ENCODE measurements around the gene EPB41L2.

EPB41L2 gene

DNA sequence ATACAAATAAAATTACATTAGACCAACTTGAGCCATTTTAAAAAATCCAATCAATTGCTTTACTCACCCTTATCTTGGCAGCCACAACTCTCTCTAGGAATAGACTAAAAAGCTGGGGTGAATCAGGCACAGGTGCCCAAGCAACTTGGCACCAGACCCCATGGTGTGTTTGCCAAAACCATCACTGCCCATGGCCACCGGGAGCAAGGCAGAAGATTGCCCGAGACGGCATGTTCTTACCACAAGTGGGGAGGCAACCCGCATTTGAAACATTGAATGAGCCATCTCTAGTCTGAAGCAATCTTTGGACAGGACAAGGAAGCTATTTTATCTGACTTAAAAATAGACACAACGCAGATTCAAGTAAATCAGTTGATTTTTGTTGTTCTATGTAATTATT, 166.8 kb downstream of the EPB41L2 start:
- DNase-seq, result no peak

DNA sequence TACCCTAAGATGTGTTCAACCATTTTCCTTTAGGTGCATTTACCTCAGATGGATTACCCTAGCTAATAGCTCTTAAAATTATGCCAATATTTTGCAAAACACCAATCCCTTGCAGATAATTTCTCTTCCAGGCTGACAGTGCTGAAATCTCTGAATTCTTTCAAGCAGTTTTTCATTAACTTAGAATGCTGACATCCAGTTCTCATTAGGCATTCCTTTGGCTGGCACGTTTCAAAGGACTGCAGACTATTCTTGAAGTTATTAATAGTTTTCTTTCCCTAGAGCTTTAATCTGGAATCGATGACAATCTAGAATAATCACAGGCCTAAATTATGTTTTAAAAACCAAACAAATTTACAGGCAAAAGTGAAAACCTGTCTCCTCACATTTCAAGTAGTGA, 167.5 kb downstream of the EPB41L2 start:
- DNase-seq, result no peak

DNA sequence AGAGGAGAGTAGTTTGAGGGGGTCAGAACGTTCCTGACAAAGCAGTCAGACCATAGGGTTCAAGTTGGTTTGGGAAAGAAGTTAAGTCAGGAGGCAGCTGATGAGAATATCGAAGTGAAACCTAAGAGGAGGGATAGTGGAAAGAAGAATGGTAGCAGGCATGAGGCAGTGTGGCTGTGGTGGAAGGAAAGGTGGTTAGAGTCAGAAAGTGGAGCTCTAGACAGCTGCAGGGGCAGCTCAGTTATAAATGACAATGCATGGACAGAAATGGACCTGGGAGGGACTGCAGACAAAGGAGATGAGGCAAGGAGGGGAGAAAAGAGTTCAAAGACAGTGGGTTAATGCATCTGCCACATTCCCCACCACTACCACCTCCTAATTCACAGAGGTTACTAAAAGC, 169.3 kb downstream of the EPB41L2 start:
- no peak for DNase-seq

DNA sequence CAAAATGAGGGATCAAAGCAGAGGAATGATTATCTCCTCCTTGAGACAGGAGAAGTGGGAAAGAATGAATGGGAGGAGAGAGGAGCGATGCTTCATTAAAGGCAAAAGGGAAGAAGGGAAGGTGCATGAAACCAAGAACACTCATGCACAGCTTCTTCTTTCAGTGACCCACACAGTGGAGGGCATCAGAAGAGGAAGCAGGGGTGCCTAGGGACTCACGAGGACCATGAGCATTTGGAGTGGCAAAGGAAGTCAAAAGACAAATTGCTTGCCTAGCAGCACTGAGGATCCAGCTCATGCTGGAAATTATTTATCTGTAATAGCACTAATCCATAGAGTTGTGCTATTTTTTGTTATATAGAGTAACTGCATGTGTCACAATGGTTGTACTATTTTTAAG, 169.8 kb downstream of the EPB41L2 start:
- DNase-seq, result no peak

DNA sequence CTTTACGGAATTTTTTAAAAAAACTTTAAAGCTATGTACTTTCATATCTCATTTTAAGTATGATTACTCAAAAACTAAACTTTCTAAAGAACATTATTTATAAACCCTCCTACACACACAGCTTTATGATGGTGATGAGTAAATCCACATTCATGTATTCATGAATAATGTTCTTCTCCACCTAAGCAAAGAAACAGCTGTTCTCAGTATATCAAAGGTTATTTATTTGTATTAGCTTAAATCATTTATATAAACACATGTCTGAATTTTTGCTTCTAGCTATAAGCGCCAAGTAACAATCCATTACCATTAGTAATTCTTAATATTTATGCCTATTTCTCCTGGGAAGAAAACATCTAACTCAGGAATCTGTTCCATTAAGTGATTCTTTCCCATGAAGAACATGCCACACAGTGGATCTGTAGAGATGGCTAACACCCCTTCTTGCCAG, 172.5 kb downstream of the EPB41L2 start:
- no peak for DNase-seq

DNA sequence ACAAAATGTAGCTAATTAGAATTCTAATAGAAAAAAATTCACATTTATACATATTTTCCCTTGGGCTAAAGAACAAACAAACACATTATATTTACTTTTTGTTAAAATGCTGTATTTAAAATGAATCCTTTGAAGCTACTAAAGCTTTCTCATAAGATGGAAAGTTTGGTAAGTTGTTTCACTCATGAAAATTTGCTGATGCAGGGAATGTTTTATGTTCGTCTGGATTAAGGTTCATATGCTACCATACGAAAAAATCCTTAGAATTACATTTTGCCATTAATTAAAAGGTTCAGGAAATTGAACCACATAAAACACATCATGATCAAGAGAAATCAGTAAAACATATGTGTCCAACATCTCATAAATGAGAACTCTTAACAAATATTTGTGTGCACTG, 173.6 kb downstream of the EPB41L2 start:
- DNase-seq, result no peak

DNA sequence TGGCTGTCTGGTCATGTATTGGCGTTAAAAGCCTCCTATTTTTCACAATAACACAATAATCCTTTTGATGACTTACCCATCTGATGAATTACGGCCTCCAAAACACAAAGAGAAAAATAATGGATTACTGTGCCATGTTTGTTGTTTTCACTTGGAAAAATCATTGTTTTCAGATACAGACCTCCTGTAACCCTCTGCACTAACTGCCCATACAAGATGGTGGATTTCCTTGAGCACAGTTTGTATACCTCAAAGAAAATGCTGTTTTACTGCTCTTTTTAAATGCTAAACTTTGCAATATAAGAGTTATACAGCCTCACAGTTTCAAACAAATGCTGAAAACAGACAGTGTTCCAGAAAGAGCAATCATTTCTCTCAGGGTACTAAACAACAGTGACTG, 174.8 kb downstream of the EPB41L2 start:
- DNase-seq, result no peak

DNA sequence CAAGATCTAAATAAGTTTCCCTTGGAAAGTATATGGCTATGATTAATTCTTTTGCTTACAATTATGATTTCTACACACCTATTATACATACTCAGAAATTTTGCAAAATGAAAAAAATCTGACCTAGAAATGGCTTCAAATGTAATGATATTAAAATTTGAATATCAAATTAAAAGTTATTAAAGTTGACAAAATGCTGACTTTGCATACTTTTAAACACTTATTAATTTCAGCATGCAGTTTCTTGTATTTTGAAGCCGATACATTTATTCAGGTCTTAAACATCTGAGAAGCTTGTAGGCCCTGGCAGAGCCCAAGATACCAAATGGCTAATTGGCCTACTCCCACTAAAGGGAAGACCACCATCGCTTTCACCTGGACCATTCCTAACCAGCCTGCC, 176.1 kb downstream of the EPB41L2 start:
- DNase-seq, result no peak

DNA sequence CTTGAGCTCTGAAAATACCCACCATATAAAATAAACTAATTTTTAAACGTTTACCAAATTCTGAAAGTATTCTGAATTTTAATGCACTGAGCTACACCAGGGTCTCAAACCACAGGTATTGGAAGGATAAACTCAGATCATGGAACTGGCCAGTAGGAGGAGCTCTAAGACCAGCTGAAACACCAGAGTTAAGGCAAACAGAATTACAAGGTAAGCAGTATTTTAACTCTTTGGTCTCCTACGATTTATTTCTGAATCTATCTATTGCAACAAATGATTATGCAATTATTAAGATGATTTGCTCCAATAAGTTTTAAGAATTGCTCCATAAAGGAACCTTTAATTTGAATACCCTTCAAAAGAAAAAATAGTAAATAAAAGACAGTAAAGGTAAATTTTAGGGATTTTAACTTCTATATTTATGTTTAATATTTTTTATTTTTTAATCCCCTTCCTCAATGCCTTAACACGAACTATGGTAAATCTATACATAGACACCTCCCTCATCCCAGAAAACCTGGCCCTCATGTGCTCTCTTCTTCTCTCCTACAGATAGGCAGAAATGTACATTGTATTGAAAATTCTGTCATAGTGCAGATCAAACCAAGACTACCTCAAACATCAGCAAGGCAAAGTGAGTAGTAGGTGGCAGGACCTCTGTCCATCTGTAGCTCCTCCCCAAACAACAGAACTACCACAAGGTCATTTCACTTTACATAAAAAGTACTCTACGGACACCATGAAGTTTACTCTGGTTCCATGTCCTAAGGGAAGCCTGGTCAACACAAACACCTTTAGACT, 177.5 kb downstream of the EPB41L2 start:
- peak; percentile 35 for DNase-seq

DNA sequence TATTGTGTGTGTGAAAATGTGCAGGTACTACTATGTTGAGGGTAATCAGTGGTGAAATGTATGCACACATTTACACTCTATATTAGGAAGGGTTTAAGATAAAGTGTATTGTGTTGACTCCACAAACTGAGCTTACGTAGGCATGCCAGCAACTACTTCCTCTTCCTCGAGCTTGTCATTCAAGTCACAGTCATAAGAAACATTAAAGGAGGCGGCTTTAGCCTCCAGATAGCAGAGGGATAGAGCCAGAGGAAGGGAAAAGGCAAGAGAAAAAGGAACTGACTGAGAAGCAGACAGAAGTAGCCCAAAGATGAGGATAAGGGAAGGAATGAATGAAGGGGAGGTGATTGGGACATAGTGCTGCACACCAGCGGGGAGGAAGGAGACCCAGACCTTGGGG, 180.7 kb downstream of the EPB41L2 start:
- DNase-seq, result no peak

DNA sequence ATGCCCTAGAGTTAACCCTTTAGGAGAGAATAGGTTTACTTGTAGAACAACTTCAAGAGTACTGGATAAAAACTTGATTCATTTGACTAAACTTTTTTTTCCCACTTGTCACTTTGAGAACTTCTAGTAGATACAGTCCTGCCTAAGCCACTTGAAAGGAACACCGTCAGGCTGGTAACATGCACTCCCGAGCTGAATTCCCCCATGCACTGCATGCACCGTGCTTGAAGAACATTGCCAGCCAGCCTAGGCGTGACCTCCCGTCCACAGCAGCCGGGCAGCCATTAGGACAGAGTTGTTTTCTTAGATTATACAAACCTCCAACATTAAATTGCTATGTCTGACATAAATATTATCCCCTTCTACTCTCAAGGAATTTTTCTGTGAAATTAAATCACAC, 183.2 kb downstream of the EPB41L2 start:
- no peak for DNase-seq

DNA sequence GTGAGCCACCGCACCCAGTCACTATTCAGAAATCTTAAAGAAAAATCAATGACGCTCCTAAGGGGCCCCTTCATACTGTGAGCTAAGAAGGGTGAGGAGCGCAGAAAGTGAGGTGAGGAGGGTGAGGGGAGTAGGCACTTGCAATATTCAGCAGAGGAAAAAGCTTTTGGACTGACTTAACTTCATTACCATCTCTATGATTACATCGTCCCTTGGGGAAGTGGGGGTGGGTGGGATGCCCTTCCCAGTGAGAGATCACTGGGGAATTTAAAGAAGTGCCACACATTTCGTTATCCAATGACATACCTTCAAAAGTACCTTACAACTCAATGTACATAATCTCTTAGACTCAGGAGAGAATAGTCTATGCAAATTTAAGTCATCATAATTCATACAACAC, 189.3 kb downstream of the EPB41L2 start:
- no peak for DNase-seq

DNA sequence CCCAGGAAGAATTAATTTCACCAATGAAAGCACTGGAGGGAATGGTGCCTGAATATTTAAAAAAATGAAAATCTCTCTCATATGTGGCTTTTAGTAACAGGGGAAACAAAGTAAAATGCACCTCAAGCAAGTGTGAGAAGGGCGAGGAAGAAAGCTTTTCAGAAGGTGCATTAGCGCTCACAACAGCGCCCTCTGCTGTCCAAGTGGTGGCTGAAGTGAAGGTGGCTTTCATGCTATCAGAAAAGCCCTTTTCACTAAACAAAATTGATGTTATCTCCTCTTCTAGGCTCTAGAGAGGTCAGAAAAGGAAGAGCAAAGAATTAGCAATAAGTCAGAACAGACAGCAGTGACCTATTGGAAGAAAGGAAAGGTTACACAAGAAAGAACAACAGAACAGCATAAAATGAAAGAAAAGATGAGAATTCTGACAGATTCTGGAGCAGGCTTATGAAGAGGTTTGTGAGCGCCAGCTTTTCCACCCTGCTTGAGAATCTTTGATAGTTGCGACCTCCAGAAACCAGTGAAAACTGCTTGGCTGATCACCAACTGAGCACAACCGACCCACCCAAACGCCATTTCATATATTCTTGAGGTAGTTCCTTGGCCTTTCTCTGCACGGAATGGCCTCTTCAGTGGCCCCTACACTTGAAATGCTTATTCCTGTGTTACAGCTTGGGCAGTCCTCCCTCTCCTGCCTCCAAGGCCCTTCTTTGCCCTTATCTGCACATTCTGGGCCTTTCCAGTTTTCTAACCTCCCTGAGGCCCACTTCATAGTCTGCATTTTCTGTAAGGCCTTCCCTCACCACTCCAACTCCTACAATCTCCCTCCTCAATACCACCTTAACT, 190.6 kb downstream of the EPB41L2 start:
- DNase-seq, result peak; percentile 20

DNA sequence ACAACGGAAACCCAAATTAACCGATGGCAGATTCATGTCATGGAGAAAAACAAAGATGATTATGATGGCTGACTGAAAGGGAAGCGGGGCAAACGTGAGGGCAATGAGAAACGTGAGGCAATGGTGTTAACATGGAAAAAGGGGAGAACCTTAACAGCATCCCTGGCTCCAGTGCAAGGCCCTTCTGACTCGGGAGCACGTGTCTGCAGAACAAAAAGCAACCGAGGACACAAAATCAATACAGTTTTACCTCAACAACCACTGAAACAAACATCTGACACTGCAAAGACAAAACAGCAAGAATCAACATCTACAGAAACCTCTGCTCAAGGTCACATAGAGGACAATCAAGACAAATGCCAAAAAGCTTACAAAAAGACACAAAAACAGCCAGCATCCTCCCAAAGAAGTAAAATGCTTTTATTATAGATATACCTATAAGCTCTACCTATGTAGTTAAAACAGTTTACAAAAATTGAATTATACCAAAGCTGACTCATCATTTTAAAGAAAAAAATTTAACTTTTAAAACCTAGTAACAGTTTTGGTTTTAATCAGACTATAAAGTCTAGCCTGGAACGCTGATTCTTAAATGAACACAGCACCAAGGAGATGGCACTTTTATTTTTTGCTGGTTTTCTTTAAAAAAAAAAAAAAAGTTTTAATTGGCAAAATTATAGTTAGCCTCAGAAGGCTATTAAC, 192.7 kb downstream of the EPB41L2 start:
- no peak for DNase-seq

DNA sequence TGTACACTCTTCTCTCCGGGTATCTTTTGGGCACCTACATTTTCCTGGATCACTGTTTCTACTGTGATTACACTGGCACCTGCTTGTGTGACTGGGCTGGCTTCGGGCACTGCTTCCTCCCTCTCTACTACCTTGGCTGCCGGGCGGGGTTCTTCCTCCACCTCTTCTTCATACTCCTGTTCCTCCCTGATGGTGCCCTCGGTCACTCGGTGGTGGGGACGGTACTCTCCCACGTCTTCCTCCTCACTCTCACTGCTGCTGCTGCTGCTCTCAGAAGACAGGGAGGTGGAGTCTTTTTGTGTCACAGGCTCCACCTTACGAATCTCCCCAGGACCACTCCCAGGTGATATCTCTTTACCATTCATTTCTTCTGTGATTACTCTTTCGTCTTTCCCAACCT, 193.4 kb downstream of the EPB41L2 start:
- DNase-seq, result no peak

DNA sequence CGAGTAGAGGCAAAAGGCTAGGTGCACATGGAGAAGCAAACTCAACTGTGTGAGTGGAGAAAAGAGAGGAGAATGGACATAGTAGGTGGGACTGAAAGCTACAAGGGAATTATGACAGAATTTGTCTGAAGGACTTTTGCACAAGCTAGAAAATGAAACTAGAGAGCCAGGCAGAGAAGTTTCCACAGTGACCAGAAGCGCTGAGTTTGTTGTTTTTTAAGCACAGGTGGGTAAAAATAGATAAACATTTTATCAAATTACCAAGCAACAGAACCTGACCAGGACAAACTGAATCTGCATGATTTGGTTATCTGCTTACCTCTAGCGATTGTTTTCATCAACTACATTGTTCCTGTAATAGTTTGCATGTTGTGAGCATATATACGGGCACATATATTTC, 197.3 kb downstream of the EPB41L2 start:
- no peak for DNase-seq

DNA sequence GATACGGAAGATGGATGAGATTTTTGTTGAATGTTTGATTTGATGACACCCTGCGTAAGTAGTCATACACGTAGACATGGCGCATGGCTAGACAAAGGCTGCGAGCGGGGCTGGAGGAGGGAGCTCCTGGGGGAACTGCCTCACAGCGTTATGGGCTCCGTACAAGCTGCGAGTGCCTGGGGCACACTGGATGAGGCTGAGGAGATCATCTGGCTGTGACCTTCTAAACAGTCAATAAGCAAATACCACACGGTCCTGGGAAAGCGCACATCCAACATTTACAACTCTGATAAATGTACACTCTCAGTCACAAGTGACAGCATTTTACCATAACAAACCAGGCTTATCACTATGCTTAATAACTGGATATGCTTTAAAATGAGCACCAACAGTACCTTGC, 198.7 kb downstream of the EPB41L2 start:
- DNase-seq, result no peak

DNA sequence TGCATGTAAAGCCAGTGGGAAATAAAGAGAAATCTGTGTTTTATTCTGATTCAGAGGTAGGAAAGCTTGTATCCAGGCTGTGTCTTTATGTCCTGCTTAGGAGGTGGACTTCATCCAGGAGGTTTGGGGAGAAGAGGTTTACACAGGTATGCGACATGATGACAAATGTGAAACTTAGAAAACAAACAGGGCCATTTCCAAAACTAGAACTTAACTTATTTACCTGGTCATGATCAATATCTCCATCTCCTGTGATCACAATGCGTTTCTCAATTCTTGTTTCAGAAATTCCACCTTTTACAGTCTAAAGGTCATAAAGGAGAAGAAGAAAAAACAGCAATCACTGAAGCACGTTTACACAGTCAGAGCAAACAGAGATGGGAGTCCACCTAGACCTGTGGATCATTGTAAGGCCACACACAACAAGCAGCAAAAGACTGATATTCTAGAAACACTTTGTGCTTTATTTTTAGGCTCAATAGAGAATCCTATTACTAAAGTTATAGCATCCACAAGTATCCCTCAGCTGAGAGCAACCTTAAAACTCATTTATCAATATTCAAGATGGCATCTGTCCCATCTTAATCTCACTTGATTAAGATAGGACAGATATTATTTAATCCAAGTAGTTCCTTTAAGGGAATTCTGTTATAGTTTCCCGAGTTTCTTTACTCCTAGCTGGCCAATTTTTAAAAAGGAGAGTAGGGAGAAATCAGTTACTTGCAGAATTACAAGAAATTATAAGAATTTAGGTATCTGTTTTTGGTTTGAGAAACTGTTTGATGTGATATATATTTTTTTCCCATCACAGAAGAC, 199.4 kb downstream of the EPB41L2 start:
- DNase-seq, result no peak

DNA sequence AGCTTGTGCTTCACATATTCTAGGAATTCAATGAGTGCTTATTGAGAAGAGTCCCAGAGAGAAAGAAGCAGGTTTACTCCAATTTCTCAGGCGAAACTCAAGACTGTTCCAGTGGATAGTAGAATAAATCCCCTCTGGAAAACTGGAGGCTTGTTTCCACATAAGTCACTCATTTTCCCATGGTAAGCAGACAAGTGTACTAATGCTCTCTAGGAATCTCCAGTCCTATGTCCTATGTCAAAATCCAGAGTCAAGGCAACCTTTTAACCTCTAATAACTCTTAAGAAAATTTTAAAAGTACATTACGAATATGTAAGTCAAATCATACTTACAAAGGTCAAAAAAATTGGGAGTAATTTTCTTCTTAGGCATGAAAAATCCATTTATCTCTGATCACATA, 200.7 kb downstream of the EPB41L2 start:
- no peak for DNase-seq

DNA sequence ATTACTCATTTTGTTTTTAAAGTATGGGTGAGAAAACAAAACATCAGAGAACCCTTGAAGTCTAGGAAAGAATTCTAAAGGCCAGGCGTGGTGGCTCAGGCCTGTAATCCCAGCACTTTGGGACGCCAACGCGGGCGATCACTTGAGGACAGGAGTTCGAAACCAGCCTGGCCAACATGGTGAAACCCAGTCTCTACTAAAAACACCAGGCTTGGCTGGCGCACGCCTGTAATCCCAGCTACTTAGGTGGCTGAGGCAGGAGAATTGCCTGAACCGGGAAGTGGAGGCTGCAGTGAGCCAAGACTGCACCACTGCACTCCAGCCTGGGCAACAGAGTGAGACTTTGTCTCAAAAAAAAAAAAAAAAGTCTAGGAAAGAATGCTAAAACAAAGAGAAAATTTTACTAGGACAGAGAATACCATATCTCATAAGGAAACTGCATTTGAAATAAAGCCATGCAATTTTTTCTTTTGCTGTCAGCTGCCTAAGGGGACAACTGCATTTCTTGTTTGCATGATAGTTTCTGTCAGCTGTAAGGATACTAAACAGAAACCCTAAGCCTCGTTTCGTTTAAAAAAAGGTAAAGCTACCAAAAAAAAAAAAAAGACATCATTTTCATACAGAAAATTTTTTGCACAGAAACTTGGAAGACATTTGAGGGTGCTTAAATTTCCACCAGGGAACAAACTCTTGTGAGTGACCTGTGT, 203.7 kb downstream of the EPB41L2 start:
- DNase-seq, result no peak

DNA sequence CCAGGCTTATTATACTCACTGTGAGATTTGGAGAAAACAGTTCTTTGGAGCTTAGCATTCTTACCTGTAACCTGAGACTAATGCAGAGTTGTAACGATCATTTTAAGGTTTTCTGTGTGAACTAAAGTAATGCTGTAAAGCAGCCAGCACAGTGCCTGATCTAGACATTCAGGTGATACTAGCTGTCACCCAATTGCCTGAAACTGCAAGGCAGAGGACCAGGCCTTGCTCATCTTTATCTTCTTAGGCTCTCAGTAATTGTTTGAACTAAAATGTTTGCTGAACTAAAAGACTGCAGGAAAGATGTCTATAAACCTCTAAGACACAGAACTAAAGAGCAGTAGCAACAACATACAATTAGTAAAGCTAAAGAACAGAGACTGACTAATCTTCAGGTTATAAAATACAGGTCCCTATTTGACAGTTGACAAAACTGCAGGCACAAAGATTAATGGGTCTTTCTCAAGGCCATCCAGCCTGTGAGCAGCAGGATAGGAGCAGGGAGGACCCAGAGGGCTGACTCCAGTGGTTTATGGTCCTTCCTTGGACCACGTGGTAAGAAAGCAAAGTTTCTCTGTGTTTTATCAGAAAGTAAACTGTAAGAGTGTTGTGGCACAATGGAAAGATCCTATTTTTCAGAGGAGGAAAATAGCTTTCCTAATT, 204.4 kb downstream of the EPB41L2 start:
- no peak for DNase-seq

DNA sequence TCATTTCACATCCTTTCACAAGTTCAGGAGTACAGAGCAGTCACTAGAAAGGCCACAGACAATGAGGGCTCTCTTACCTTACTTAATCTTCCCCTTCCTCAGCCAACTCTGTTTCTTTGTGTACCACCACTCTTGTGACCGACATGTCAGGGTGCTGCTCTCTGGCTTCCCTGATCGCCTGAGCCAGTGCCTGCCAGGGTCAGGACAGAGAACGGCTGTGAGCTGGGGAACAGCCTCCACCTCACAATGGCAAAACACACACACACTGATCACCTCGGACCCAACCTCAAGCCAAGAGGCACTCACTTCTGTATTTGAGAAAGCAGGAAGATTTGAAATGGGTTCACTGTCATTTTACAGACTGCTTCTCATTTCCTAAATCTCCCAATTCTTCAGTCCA, 205.0 kb downstream of the EPB41L2 start:
- DNase-seq, result no peak
